HG03565 (cell line): Measurements from ENCODE around the gene RCOR2.
A peak's percentile ranks its signal among the peaks of the same experiment; 100 is the strongest.
"Not testable (repeated sequence)": the region's sequence is repeated elsewhere in the genome, so short reads cannot be mapped to it uniquely, and the experiment has no call there.

Experiments used
- ATAC-seq: cut with Tn5 transposase; IDR thresholded peaks from one replicate; pipeline ENCODE4 v1.9.1; 2021; ENCODE audit warnings: mild to moderate bottlenecking, moderate library complexity; ENCODE audit not compliant: unreplicated experiment

The RCOR2 gene

GRCh38 chr11:63916837-63917691 lies at the start of gene RCOR2:
RCOR2 (minus strand) TSS chr11:63917164; CDS start chr11:63916456, 708 bp downstream.
- no peak for ATAC-seq

- no peak for ATAC-seq
These were observed 49.5 kb upstream of the RCOR2 start for GRCh38 chr11:63966444-63966843.

GRCh38 chr11:63963895-63964294 lies 46.9 kb upstream of the RCOR2 start:
- ATAC-seq, result not testable (repeated sequence)

- ATAC-seq, result no peak
These were observed 44.8 kb upstream of the RCOR2 start for GRCh38 chr11:63961608-63962412.

GRCh38 chr11:63958008-63958407 lies 41.0 kb upstream of the RCOR2 start:
- no peak for ATAC-seq

GRCh38 chr11:63952570-63952969 lies 35.6 kb upstream of the RCOR2 start:
- no peak for ATAC-seq

GRCh38 chr11:63951779-63952536 lies 35.0 kb upstream of the RCOR2 start:
- no peak for ATAC-seq

- ATAC-seq, result no peak
These were observed 28.7 kb upstream of the RCOR2 start for GRCh38 chr11:63945477-63946163.

- ATAC-seq, result no peak
These were observed 28.0 kb upstream of the RCOR2 start for GRCh38 chr11:63944987-63945386.

GRCh38 chr11:63942803-63943202 lies 25.8 kb upstream of the RCOR2 start:
- ATAC-seq, result no peak

- no peak for ATAC-seq
These were observed 24.9 kb upstream of the RCOR2 start for GRCh38 chr11:63941901-63942300.

GRCh38 chr11:63940786-63941185 lies 23.8 kb upstream of the RCOR2 start:
- no peak for ATAC-seq

- no peak for ATAC-seq
These were observed 22.5 kb upstream of the RCOR2 start for GRCh38 chr11:63939397-63939891.

GRCh38 chr11:63938479-63939396 lies 21.8 kb upstream of the RCOR2 start, which contains the start of gene NAA40:
NAA40 (plus strand) TSS chr11:63939002; CDS start chr11:63939097, 95 bp downstream.
- ATAC-seq, result peak; percentile 94

GRCh38 chr11:63937713-63938478 lies 20.9 kb upstream of the RCOR2 start:
- peak; percentile 8 for ATAC-seq

GRCh38 chr11:63933459-63933858 lies 16.5 kb upstream of the RCOR2 start:
- ATAC-seq, result no peak

GRCh38 chr11:63931876-63932275 lies 14.9 kb upstream of the RCOR2 start:
- no peak for ATAC-seq

- ATAC-seq, result no peak
These were observed 14.1 kb upstream of the RCOR2 start for GRCh38 chr11:63931045-63931444.
